GM21576 (cell line): ENCODE data around the gene HAUS1.

Source experiments
- ATAC-seq: cut with Tn5 transposase; IDR thresholded peaks from one replicate; pipeline ENCODE4 v1.9.1; 2021; ENCODE audit warnings: mild to moderate bottlenecking, moderate library complexity; ENCODE audit not compliant: unreplicated experiment

The HAUS1 gene

GRCh38 chr18:46104128-46104911, at the start of gene HAUS1:
Gene HAUS1, plus strand, starts transcription at chr18:46104385. Its CDS starts 27 bp downstream, at chr18:46104412.
- ATAC-seq: peak; percentile 97

DNA sequence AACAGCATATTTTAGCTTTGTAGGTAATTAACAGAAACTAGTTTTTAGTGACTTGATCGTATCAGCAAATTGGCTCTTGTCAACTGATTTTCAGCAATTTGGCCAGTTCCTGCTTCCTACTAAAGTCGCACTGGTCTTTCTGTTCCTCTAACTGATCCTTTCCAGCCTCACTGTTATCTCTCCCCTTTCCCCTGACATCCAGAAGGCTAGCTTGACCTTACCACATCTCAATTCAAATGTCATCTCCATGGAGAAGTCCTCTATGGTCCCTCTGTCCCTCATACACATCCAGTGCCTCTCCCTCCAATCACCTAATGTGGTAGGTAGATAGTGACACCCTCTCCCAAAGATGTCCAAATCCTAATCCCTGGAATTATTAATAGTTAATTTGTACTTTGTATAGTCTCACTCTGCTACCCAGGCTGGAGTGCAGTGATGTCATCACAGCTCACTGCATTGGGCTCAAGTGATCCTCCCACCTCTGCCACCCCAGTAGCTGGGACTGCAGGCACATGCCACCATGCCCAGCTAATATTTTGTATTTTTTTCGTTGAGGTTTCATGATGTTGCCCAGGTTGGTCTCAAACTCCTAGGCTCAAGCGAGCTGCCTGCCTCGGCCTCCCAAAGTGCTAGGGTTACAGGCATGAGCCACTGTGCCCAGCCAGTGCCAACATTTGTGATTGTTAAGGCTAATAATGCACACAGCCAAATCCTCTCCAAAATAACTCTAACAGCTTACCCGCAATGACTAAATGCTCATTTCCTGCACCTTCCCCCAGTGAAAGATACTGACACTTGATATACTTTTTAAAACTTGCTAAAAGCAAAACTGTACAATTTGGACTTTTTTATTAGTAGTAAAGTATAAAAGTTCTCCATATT, 49.0 kb upstream of the HAUS1 start:
- no peak for ATAC-seq

DNA sequence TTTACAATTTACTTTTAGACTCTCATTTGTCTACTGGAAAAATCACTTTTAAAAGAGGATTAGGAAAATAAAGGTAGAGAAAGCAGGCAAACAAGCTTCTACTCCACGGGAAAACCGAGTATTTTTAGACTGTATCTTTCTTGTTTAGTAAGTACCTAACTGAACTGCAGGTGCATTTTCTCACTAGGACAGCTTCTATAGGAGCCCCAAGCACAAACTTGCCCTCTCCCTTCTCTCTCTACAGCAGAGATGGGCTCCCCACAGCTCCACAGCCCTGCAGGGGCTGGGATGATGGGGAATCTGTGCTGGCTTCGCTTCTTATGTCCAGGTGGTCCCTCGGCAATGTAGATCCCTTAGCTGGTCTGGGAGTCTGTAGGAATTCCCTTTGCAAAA, 48.4 kb upstream of the HAUS1 start:
- no peak for ATAC-seq

GRCh38 chr18:46060359-46060841, 43.8 kb upstream of the HAUS1 start:
- no peak for ATAC-seq

DNA sequence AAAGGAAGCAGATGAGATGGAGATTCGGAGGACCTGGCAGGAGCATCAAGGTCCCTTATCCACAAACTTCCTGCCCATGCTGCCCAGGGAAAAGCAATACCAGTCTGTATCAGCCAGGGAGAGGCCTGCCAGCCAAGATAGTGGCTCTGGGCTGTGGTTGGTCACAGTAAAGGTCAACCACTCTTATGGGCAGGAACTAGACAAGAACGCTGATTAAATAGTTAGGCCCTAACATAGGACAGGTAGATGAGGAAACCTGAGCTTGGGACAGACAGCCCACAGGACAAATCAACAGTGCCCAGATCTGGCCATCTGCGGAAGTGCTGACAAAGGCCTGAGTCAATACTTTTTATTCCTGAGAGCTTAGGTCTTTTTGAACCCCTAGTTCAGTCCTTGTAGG, 42.8 kb upstream of the HAUS1 start:
- ATAC-seq: no peak

DNA sequence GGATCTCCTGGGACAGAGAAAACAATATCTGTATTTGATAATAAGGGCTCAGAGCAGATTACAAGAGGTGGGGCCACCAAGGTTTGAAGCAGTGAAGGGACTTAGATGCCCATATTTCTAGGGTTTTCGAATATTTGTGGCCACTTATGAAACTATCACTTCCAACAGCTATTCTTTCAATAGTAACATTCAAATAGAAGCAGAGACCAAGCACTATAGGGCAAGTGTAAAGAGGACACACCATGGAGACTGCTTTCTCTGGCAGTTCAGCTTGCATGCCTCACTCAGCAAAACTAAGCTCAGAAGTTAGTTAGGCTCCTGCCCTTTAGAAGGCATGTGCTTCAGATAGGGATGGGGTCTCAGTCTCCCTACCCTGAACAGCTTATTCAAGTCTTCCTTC, 42.4 kb upstream of the HAUS1 start:
- ATAC-seq: no peak

GRCh38 chr18:46062781-46063180, 41.4 kb upstream of the HAUS1 start:
- no peak for ATAC-seq

- ATAC-seq: no peak
Measured at GRCh38 chr18:46067438-46068007, 36.7 kb upstream of the HAUS1 start.

DNA sequence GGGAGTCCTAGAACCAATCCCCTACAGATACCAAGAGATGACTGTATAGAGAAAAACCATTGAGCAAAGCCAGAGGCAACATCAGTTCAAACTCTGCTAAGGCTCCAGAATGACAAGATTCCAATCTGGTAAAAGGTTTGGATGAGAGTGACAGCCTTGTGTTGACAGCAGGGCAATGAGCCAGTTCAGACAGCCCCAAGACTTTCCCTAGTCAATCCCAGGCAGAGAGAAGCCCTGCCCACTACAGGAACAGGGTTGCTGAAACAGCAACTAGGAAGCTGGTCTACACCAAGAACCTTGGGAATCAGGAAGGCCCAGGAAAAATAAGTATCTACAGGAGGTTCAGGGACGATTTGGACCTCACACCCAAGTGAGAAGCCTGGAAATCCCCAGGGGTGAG, 35.4 kb upstream of the HAUS1 start:
- no peak for ATAC-seq

DNA sequence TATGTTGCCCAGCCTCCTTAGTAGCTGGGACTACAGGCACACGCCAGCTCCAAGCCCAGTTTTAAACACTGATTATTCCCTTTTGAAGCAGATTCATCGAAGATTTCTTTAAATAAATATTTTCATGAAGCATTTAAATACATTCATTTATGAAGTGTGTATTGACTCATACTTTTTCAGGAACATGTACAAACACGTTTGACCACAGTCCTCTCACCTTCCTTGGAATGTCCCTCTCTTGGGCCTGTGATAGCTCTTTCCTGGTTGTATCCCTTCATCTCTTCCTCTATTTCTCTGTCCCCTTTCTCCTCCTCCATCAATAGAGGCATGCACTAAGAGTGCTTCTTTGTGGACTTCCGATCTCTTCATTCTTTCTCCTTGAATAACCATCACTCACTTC, 34.7 kb upstream of the HAUS1 start:
- ATAC-seq: no peak

DNA sequence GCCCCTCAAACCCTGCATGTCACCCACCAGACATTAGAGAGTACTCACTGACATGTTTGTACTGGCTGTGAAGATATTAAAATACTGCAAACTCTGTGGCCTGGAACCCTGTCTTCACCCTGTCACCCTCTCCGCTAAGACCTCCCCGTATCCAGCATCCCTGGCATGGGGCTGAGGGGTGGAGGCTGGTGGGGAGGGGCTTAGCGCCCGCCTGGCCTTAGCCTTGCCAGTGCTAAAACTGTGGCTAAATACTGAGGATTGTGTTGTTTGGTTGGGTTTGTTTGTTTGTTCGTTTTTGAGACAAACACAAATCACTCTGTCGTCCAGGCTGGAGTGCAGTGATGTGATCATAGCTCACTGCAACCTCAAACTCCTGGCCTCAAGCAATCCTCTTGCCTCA, 34.0 kb upstream of the HAUS1 start:
- no peak for ATAC-seq

DNA sequence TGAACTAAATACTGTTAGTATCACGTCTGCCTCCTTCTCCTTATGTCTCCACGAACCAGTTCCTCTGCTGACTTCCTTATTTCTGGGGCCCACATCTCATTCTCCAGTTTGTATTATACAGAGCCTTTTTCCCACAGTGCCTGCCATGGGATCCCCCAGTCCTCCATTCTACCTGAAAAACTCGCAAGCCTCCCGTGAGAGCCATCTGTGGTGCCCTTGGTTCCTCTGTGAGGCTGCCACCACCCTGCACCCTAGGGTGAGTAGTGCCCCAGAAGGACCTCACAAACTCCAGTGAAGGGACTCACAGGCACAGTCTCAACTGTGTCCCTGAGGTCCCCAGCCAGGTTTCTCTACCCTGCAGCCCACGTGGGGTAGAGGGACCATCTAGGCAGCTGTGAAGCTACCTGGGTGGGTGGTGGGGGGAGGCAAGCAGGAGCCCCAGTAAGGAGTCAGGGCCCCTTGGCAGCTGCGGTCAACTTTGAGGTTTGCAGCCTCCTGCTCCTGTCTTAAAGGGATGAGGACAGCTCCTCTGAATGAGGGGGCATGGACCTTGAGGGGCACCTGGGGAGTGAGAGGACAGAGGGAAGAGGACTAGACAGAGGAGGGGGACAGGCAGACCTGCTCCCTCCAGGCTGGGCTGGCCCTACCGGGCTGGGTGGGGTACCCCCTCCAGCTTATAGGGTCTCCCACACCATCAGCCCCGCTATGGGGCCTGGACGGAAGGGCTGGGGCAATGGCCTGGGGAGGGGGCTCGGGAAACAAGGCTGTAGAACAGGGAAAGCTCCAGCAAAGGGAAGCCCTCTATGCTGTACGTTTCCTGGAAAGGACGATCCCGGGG, 33.2 kb upstream of the HAUS1 start:
- ATAC-seq: no peak

GRCh38 chr18:46071653-46072375, 32.4 kb upstream of the HAUS1 start, which contains the start of gene PSTPIP2:
Gene PSTPIP2, minus strand, starts transcription at chr18:46072260. Its CDS starts 72 bp downstream, at chr18:46072188.
- peak; percentile 51 for ATAC-seq

- ATAC-seq: no peak
Measured at GRCh38 chr18:46072376-46072867, 31.8 kb upstream of the HAUS1 start.

DNA sequence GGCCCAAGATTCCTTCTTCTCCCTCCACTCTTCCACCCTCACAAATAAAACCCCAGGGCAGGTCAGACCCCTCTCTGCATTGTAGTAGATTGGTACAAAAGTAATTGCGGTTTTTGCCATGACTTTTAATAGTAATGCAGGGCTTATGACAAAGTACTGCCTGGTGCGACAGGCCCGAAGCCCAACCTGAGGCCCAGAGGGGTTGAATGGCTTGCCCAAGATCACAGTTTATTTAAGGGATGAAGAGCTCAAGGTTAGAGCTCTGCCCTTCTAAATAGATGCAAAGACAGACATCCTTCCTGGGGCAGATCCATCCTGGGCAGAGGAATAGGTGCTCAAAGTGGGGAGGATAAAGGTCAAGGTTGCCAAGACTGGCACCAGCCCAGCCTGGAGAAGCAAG, 31.2 kb upstream of the HAUS1 start:
- ATAC-seq: no peak

DNA sequence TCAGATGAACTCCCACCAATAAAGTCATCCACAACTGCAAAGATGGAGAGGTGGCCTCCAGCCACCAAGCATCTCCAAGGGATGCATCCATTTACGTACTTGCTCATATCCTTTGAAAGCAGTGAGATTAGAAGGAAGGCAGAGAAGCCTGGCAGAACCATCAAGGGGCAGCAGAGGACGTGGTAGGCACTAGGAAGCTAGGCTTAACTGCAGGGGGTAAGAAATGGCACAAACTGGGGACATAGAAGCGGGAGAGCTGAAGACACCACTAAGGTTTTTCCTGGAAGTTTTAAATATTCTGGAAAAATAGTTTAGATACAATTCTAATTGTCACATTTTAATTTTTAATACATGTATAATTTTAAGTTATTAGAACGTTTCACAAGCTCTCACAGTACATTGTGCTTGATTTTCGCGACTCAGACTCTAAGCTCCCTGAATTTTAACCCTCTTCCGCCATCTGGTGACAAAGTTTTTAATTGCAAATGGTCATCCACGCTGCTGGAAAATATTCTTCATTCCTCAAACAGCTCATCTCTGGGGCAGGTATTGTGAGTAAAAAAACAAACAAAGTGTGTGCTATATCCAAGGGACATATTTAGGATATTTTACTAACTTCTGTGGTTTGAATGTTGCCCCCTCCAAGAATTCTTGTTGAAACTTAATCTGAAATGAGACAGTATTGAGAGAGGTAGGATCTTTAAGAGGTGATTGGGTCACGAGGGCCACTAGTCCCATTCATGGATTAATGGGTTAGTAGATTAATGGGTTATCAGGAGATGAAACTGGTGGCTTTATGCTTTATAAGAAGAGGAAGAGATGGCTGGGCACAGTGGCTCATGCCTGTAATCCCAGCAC, 30.5 kb upstream of the HAUS1 start:
- no peak for ATAC-seq

- no peak for ATAC-seq
Measured at GRCh38 chr18:46079336-46079735, 24.8 kb upstream of the HAUS1 start.

- ATAC-seq: no peak
Measured at GRCh38 chr18:46080156-46080555, 24.0 kb upstream of the HAUS1 start.

- ATAC-seq: no peak
Measured at GRCh38 chr18:46084431-46084830, 19.8 kb upstream of the HAUS1 start.
